Activated CD4-positive, alpha-beta T cell treated with anti-CD3 and anti-CD28 coated beads for 1 hour (primary cell): ENCODE measurements around the gene PGAP2.

ENCODE experiments used
- DNase-seq: peaks from one replicate; pipeline ENCODE4 v3.0.0-alpha.2; 2020

The PGAP2 gene

GRCh38 chr11:3834349-3834663 is 25.9 kb downstream of the PGAP2 start:
- no peak for DNase-seq

DNA sequence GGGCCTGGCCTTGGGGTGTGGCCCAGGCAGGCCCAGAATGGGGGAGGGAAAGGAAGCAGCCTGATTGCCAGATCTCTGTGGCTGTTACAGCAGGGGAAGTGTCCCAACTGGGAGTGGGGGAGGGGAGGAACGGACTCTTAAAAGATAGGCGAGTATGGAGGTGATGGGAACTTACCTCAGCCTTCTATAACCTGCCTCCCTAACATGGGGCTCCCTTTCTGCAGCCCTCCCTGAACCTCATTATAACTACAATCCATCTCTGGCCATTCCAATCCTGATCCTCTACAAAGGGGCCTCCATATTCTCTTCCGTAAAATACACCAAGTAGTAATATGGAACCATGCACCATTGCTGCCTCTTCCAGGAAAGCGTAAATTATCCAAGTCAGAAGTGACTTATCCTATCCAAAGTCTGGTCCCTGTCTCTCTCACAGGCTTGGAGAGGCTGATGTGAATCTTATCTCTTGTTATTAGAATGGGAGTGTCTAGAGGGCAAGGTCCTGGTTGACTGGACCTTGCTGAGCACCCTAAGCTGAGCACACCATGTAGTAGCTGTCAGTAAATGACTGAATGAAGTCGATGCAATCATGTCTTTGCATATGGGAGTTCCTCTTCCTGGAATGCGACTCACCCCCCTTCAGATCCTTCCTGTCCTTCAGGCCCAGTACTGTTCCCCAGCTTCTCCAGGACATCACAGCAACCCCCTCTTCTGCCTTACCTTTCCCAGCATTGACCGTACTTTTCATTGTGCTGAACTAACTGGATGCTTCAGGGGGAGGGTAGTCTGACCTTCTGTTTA is 26.5 kb downstream of the PGAP2 start:
- DNase-seq, result no peak

DNA sequence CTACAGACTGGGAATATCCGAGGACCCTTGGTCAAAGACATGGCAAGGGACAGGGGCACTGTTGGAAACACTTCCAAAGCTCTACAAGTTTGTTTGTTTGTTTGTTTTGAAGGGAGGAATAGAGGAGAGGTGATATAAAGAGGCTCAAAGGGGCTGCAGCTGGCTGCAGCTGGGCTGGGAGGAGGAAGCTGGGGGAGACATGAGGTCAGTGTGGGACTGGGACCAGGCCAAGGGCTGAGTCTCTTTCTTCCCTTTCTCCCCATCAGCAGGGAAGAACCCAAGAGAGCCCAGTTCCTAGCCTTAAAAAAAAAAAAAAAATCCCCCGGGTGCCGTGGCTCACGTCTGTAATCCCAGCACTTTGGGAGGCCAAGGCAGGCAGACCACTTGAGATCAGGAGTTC is 27.4 kb downstream of the PGAP2 start:
- no peak for DNase-seq

DNA sequence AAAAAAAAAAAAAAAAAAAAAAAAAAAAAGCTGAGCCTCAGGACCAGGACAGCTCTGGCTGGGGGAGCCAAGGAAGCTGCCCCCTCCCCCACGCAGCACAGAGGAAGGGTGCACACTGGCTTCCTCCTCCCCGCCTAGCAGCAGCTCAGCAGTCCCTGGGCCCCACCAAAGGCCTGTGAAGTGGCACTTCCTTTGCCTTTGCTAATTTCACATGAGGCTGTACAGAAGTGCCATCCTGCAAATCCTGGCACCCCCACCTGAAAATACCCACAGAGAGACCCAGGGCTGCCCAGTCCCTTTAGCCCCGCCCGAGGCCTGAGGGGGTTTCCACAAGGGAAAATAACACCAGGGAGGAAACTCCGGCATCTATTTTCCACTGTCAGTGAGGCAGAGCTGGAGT is 28.5 kb downstream of the PGAP2 start:
- peak; percentile 41 for DNase-seq

GRCh38 chr11:3837793-3838192 is 29.4 kb downstream of the PGAP2 start:
- no peak for DNase-seq

- DNase-seq, result no peak
Measured at GRCh38 chr11:3838504-3838903, 30.1 kb downstream of the PGAP2 start.

DNA sequence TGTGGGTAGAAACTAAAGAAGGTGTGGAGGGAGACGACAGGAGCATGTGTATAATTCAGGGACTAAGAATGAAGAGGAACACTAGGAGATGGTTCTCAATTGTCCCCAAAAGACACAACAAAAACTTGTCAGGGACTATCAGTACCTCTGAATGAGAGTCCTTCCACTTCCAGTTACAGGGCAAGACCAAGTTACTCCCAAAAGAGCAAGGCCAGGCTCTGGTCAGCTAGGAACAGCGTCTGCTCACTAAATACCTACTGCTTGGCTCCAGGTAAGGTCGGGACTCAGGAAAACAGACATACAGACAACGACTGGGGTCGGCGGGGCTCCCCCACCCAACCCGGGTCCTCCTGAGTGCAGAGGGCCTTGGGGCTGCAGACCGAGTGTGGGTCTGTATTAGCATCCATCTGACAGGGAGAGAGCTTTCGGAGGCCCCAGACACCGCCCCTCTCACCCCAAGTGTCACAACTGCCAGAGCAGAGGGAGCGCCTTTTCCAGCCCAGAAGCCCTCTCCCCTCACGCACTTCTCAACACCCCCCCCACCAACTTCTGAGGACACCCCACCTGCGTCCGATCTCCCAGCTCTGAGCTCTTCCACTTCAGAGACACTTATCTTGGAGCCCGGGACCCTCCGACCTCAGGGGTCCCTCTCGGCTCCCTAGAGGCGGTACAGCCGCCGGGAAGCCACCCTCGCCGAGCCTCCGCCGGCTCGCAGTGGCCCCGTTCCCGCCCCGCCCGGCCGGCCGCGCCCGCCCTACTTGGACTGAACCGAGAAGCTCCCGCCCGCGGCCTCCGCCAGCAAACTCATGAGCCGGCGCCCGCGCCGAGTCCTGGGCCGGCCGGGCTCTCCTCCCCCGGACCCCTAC is 31.9 kb downstream of the PGAP2 start:
- no peak for DNase-seq

DNA sequence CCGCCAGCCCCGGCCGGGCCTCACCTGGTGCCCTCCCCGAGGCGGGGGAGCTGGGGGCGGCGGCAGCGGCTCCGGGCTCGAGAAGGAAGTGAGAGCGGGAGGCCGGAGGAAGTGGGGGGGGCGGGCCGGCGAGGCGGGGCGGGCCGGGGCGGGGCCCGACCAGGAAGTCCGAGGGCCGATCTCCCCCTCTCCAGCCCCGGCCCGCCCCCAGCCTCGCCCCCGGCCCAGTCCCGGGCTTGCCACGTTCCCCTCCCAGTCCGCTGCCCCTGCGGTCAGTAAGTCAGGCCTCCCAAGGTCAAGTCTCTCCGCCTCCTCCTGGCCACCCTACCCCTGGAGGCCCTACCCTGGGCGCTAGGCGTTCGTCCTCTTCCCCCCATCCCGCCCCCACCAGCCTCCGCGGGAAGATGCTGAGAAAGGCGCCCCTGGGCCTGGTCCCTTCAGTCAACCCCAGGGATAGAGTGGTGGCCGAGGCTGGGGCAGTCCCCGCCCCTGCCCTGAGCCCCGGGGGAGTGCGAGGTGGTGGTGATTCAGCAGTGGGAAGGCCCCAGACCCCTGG is 32.6 kb downstream of the PGAP2 start, which contains the start of gene RHOG:
Gene RHOG (minus strand): TSS at position 90 of the 556 bp plus-strand sequence. CDS start 12,821 bp downstream, outside the sequence.
- no peak for DNase-seq

DNA sequence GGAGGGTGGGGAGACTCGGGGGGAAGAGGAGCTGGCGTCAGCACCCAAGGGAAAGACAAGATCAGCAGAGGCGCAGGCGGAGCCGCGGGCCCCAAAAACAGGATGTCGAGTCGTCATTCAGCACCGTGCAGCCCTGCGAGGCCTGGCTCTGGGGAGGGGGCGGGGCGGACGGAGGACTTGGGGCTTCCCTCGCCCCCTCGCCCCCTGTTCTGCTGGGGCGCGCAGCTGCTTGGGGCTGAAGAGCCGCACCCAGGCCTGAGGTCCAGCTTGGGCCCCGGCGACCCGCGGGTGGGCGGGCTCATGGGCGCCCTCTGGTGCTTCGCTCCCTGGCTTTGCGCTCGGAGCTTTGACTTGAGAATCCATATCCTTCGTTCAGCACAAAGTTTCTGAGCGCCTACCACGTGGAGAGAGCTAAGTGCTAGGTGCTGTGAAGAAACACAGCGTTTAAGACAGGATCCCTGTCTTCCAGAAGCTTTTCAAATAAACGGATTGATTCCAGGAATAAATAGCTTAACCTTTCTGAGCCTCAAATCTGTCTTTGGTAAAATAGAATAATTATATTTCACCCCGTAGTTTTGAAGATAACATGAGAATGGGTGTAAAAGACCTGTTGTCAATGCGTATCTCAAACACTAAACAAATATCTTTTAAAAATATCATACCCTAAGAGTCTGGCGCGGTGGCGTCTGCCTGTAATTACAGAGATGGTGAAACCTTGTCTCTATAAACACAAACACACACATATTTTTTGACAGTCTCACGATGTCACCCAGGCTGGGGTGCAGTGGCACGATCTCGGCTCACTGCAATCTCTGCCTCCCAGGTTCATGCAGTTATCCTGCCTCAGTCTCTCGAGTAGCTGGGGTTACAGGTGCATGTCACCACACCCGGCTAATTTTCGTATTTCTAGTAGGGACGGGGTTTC is 33.3 kb downstream of the PGAP2 start:
- peak; percentile 89 for DNase-seq

GRCh38 chr11:3843326-3843725 is 35.0 kb downstream of the PGAP2 start:
- no peak for DNase-seq

DNA sequence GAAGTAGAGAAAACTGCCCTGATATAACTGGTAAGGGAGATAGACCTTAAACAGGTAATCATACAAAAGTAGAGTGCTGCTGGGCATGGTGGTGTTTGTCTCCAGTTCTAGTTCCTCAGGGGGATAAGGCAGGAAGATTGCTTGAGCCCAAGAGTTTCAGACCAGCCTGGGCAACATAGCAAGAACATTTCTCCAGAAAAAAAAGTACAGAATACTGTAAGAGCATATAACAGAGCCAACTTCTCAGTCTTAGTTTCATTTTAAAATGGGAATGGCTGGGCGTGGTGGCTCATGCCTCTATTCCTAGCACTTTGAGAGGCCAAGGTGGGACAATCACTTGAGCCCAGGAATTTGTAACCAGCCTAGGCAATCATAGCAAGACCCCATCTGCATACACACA is 36.9 kb downstream of the PGAP2 start:
- no peak for DNase-seq

DNA sequence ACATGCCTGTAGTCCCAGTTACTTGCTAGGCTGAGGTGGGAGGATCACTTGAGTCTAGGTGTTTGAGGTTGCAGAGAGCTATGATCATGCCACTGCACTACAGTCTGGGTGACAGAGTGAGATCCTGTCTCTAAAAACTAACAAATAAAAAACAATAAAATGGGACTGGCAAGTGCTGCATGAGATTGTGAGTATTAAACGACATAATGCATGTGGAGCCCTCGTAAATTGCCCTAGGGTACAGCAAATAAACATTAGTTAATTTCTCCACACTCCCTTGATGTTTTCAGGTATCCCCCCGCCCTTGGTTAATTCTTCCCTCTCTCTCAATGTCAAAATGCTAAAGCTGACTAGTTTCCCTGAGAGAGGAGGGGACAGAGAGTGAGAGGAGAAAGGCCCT is 37.3 kb downstream of the PGAP2 start:
- DNase-seq, result no peak

DNA sequence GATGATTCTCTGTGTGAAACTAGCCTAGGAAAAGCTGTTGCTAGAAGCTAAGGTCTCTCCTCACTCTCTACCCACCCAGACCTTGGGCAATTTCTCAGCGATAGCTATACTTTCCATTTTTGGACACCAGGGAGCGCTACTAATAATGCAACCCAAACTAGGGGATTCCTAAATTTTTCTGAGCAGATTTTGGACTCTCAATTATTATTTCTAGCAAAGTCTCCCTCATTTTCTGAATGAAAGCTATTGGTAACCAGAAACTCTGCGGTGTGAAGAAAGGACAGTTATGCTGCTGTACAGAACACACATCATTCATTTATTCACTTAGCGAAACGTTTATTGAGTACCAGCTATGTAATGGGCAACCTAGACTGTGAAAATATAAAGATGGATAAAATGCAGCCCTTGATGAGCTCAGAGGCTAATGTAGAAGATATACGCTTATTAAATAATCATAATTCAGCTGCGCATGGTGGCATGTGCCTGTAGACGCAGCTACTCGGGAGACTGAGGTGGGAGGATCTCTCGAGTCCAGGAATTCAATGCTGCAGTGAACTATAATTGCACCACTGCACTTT is 41.0 kb downstream of the PGAP2 start:
- DNase-seq, result no peak

DNA sequence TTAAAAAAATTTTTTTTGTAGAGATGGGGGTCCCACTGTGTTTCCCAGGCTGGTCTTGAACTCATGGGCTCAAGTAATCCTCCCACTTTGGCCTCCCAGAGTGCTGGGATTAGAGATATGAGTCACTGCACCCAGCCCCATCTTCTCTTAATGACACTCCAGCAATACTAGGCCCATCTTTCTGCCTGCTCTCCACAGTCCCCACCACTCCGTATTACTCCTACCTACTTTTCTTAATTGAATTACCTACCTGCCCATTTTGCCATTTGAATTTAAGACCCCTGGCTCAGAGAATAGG is 45.1 kb downstream of the PGAP2 start:
- no peak for DNase-seq

- peak; percentile 49 for DNase-seq
Measured at GRCh38 chr11:3853899-3854659, 45.7 kb downstream of the PGAP2 start.

GRCh38 chr11:3854660-3854976 is 46.3 kb downstream of the PGAP2 start:
- no peak for DNase-seq

DNA sequence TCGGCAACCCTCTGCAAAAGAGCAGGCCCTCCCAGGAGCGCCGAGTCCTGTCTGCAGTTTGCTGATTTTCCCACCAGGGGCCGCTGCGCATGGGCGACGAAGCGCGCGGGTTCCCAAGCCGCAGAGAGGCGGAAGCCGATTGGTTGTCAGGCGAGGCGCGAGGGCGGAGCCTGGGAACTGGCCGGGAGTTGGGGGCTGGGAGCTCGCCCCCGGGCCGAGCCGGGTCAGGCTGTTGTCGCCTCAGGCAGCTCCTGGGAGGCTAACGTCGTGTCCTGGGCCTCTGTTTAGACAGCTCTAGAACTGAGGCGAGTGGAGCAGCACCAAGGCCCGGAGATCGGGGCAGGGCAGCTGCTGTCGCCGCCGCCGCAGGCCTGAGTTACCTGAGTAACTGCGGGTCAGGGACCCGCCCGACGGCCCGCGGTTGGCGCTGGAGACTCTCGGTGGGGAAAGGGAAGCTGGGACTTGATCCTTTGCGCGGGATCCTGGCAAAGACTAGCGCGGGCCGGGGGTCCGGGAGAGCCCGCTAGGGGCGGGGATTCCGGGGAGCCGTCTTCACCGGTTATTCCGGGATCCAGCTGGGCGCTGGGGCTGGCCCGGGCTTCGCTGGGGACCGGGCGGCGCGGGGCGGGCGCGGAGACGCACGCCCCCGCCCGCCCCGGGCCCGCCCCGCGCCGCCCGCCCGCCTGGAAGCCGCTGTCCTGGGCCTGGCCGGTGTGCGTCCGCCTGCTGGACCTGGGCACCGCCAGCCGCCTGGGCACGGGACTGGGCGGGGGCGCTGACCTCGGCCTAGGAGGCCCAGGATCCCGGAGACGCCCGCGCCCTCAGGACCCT is 46.8 kb downstream of the PGAP2 start, which contains the start of gene STIM1:
Gene STIM1 (plus strand): TSS at position 688 of the 831 bp plus-strand sequence. CDS start 607 bp downstream, outside the sequence.
- peak; percentile 96 for DNase-seq

DNA sequence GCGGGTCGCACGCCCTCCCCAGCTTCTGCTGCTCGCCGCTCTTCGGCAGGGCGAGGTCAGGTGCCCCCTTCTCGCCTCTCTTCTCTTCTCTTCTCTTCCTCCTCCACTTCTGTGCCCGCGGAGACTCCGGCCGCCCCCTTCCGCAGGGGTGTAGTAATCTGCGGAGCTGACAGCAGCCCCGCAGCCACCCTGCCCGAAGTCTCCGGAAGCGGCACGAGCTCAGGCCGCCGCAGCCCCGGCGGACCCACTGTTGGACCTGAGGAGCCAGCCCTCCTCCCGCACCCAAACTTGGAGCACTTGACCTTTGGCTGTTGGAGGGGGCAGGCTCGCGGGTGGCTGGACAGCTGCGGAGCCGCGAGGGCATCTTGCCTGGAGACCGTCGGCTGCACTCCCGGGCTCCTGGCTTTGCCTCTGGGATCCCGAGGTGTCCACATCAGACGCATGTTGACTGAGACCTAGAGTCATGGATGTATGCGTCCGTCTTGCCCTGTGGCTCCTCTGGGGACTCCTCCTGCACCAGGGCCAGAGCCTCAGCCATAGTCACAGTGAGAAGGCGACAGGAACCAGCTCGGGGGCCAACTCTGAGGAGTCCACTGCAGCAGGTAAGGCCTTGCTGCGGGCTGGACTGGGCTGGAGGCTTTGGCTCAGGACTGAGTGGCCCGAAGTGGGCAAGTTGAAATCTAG is 47.6 kb downstream of the PGAP2 start:
- no peak for DNase-seq

- no peak for DNase-seq
Measured at GRCh38 chr11:3856856-3857553, 48.6 kb downstream of the PGAP2 start.

GRCh38 chr11:3857628-3858027 is 49.3 kb downstream of the PGAP2 start:
- no peak for DNase-seq
